Measurements from ENCODE around the gene HSPBAP1.

Gene HSPBAP1

DNA sequence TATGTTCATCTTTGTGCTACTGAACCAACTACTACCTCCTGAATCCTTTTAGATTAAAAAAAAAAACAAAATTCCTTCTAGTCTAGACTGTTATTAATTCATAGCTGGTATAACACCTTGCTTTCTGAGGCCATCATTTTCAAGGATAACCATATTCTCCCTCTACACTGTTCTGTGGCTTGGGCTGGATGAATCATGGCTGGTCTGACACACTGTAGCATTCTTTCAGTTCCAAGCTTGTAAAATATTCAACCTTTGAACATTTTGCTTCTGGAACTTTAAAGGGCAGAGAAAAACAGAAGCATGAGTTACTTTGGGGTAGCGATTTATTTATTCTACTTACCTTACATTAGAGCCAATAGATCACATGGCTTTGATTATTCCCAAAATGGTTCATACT lies 7.6 kb downstream of the HSPBAP1 start:
- TF ChIP-seq CTCF (IDR thresholded peaks at IDR 0.05; ENCODE audit: borderline replicate concordance, insufficient read depth, low read depth, low read length): no peak
- no peak overlapping the region for H3K4me3 ChIP-seq (ENCODE audit: low read depth, low read length)

- TF ChIP-seq CTCF (IDR thresholded peaks at IDR 0.05; ENCODE audit: borderline replicate concordance, insufficient read depth, low read depth, low read length): no peak
Measured at GRCh38 chr3:122785231-122785630, 8.4 kb downstream of the HSPBAP1 start.

GRCh38 chr3:122784436-122784835 lies 9.2 kb downstream of the HSPBAP1 start:
- TF ChIP-seq CTCF (IDR thresholded peaks at IDR 0.05; ENCODE audit: borderline replicate concordance, insufficient read depth, low read depth, low read length): no peak
- no peak overlapping the region for H3K4me3 ChIP-seq (ENCODE audit: low read depth, low read length)

More at GRCh38 chr3:122785231-122785630, 8.4 kb downstream of the HSPBAP1 start:
- H3K4me3 ChIP-seq (ENCODE audit: low read depth, low read length): no peak overlapping the region

- TF ChIP-seq CTCF (IDR thresholded peaks at IDR 0.05; ENCODE audit: borderline replicate concordance, insufficient read depth, low read depth, low read length): no peak
- H3K4me3 ChIP-seq (ENCODE audit: low read depth, low read length): no peak overlapping the region
Measured at GRCh38 chr3:122782804-122783203, 10.8 kb downstream of the HSPBAP1 start.

- TF ChIP-seq CTCF (IDR thresholded peaks at IDR 0.05; ENCODE audit: borderline replicate concordance, insufficient read depth, low read depth, low read length): no peak
- H3K4me3 ChIP-seq (ENCODE audit: low read depth, low read length): no peak overlapping the region
Measured at GRCh38 chr3:122777563-122777962, 16.1 kb downstream of the HSPBAP1 start.

- no peak overlapping the region for H3K4me3 ChIP-seq (ENCODE audit: low read depth, low read length)
Measured at GRCh38 chr3:122776675-122777468, 16.8 kb downstream of the HSPBAP1 start.

More at GRCh38 chr3:122776675-122777468, 16.8 kb downstream of the HSPBAP1 start:
- no peak for TF ChIP-seq CTCF (IDR thresholded peaks at IDR 0.05; ENCODE audit: borderline replicate concordance, insufficient read depth, low read depth, low read length)

All from GM12875 (cell line).